Tibial artery (tissue), 4 donors: ENCODE results near the gene NIP7.

Source experiments
- DNase-seq, 2 donors: peaks; one replicate each; pipeline ENCODE4 v3.0.0-alpha.2; 2019
- H3K27ac ChIP-seq, 2 donors: fragments of 200-600 bp; sonication (generic) in 1 of 2; 1 replicate in 1 of 2; 2 replicates in 1 of 2; pipeline ENCODE4 v1.5.1; 2018 to 2019; ENCODE audit warnings: mild to moderate bottlenecking in 1 of 2
- H3K27me3 ChIP-seq, 2 donors: fragments of 200-600 bp; sonication (generic) in 1 of 2; one replicate each; pipeline versions ENCODE4 v1.5.1 to v1.6.0; 2016 to 2019
- H3K36me3 ChIP-seq, 3 donors: fragments of 200-600 bp; sonication (generic) in 2 of 3; one replicate each; pipeline ENCODE4 v1.5.1; 2016 to 2019; ENCODE audit warnings: mild to moderate bottlenecking in 2 of 3
- H3K4me1 ChIP-seq, 4 donors: fragments of 200-600 bp; sonication (generic) in 2 of 4; 1 replicate in 3 of 4; 2 replicates in 1 of 4; pipeline ENCODE4 v1.5.1; 2016 to 2019
- H3K4me3 ChIP-seq, 2 donors: fragments of 200-600 bp; sonication (generic) in 1 of 2; 1 replicate in 1 of 2; 2 replicates in 1 of 2; pipeline ENCODE4 v1.5.1; 2018 to 2019; ENCODE audit warnings: mild to moderate bottlenecking in 2 of 2
- H3K9me3 ChIP-seq, 3 donors: fragments of 200-600 bp; sonication (generic) in 1 of 3; one replicate each; pipeline ENCODE4 v1.5.1; 2016 to 2019
- CTCF ChIP-seq, 2 experiments: fragments of 200-600 bp in 1 of 2; fragments of 450-650 bp in 1 of 2; IDR thresholded peaks; one replicate each; pipeline ENCODE4 v1.5.1; 2017 to 2019; ENCODE audit warnings: antibody characterized with exemption in 2 of 2, mild to moderate bottlenecking in 1 of 2, moderate library complexity in 1 of 2
- intact Hi-C: fragments of 100-400 bp; cut with DNase I; formaldehyde crosslinking; loops from one replicate; pipeline ENCODE4 v1.15.0; 2023; ENCODE audit warnings: low total_unique reads

Gene NIP7

GRCh38 chr16:69324013-69324531, 15.5 kb upstream of the NIP7 start:
- Histone ChIP-seq H3K4me1 (peaks cover 0 to 27% (median 14%) of the 10 kb centered on the region in 4 donors), H3K27me3 (no peaks in the 10 kb centered on the region), H3K9me3 (no peaks in the 10 kb centered on the region), H3K36me3 (peaks cover 64 to 89% (median 86%) of the 10 kb centered on the region in 3 donors), H3K27ac (no peak overlapping the region), H3K4me3 (no peak overlapping the region)
- intact Hi-C loops, result no loop called here
- DNase-seq, result peak in 1 of 2 donors; percentile 79
- no peak for TF ChIP-seq CTCF (IDR thresholded peaks at IDR 0.05)

GRCh38 chr16:69324585-69325253, 14.9 kb upstream of the NIP7 start:
- TF ChIP-seq CTCF (IDR thresholded peaks at IDR 0.05), result no peak
- H3K27me3 ChIP-seq, result no peaks in the 10 kb centered on the region

GRCh38 chr16:69325784-69326171, 13.8 kb upstream of the NIP7 start:
- Histone ChIP-seq H3K27ac (no peak overlapping the region), H3K4me3 (no peak overlapping the region), H3K4me1 (peaks cover 0 to 38% (median 22%) of the 10 kb centered on the region in 4 donors), H3K9me3 (no peaks in the 10 kb centered on the region), H3K27me3 (no peaks in the 10 kb centered on the region), H3K36me3 (peaks cover 47 to 72% (median 69%) of the 10 kb centered on the region in 3 donors)
- intact Hi-C loops, result no loop called here
- no peak for DNase-seq
- no peak for TF ChIP-seq CTCF (IDR thresholded peaks at IDR 0.05)

More at GRCh38 chr16:69324585-69325253, 14.9 kb upstream of the NIP7 start:
- no peaks in the 10 kb centered on the region for H3K9me3 ChIP-seq
- DNase-seq, result no peak
- no peak overlapping the region for H3K27ac ChIP-seq
- H3K36me3 ChIP-seq, result peaks cover 58 to 82% (median 79%) of the 10 kb centered on the region in 3 donors
- peaks cover 0 to 33% (median 21%) of the 10 kb centered on the region in 4 donors for H3K4me1 ChIP-seq
- intact Hi-C loops, result no loop called here
- H3K4me3 ChIP-seq, result no peak overlapping the region

- intact Hi-C loops, result no loop called here
- Histone ChIP-seq H3K9me3 (no peaks in the 10 kb centered on the region), H3K27ac (no peak overlapping the region), H3K27me3 (no peaks in the 10 kb centered on the region), H3K4me3 (no peak overlapping the region), H3K4me1 (peaks cover 0 to 42% (median 24%) of the 10 kb centered on the region in 4 donors), H3K36me3 (peaks cover 42 to 66% (median 63%) of the 10 kb centered on the region in 3 donors)
- DNase-seq, result no peak
- no peak for TF ChIP-seq CTCF (IDR thresholded peaks at IDR 0.05)
These were observed 13.2 kb upstream of the NIP7 start for GRCh38 chr16:69326172-69326873.

GRCh38 chr16:69327585-69328310, 11.8 kb upstream of the NIP7 start:
- peak in 1 of 2 donors; percentile 7 for DNase-seq
- Histone ChIP-seq H3K4me3 (no peak overlapping the region), H3K27ac (no peak overlapping the region)

More at GRCh38 chr16:69327585-69328310, 11.8 kb upstream of the NIP7 start:
- Histone ChIP-seq H3K4me1 (peaks cover 0 to 49% (median 27%) of the 10 kb centered on the region in 4 donors), H3K36me3 (peaks cover 34 to 65% (median 59%) of the 10 kb centered on the region in 3 donors), H3K27me3 (no peaks in the 10 kb centered on the region), H3K9me3 (no peaks in the 10 kb centered on the region)
- TF ChIP-seq CTCF (IDR thresholded peaks at IDR 0.05), result no peak
- intact Hi-C loops, result no loop called here
